RKO (cell line): ENCODE data around the gene EEIG2.
"Not testable (repeated sequence)": the region's sequence is repeated elsewhere in the genome, so short reads cannot be mapped to it uniquely, and the experiment has no call there.

Experiments used
- DNase-seq: peaks from one replicate; pipeline ENCODE4 v3.0.0-alpha.2; 2016; ENCODE audit warnings: low spot score

Gene EEIG2

DNA sequence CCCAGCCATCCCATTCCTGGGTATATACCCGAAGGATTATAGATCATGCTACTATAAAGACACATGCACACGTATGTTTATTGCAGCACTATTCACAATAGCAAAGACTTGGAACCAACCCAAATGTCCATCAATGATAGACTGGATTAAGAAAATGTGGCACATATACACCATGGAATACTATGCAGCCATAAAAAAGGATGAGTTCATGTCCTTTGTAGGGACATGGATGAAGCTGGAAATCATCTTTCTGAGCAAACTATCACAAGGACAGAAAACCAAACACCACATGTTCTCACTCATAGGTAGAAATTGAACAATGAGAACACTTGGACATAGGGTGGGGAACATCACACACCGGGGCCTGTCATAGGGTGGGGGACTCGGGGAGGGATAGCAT lies 12.4 kb upstream of the EEIG2 start:
- DNase-seq: not testable (repeated sequence)

- DNase-seq: no peak
Observed at GRCh38 chr1:108551137-108551862, 8.6 kb upstream of the EEIG2 start.

DNA sequence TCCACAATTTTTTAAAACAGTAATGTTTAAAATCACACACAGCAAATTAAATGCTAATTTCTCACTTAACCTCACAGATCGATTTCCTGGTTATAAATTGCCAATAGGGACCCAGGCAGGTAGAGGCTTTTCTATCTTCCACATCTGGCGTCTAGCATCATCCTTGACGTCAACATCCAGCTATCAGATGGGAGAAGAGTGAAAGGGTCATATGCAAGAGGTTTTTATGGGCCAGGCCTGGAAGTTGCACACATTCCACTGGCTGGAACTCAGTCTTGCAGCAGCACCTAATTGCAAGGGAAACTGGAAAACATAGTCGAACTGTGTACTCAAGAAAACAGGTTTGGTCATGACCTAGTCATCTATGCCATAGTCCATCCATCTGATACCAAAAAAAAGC lies 6.0 kb upstream of the EEIG2 start:
- no peak for DNase-seq

- no peak for DNase-seq
Observed at GRCh38 chr1:108554682-108555427, 5.0 kb upstream of the EEIG2 start.

DNA sequence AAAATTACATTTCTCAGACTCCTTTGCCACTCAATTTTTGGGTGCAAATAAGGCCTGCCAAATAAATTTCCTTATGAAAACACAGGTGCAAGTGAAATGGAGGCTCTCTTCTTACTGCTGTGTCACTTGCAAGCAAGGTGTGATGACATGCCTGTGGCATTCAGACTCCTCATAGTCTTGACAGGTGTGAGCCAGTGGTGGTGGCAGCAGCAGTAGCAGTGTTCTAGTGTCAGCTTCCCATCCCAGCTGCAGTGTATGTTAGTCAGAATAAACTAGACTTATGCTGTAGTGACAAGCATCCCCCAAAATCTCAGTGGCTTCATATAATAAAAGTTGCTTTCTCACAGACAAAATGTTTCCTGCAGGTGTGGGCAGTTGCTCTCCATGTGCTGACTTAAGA lies 3.8 kb upstream of the EEIG2 start:
- no peak for DNase-seq

GRCh38 chr1:108556499-108556898 lies 3.4 kb upstream of the EEIG2 start:
- no peak for DNase-seq

GRCh38 chr1:108557296-108557695 lies 2.6 kb upstream of the EEIG2 start:
- no peak for DNase-seq

- peak; percentile 45 for DNase-seq
Observed at GRCh38 chr1:108560189-108560873, 431 bp downstream of the EEIG2 start.

- DNase-seq: peak; percentile 91
Observed at GRCh38 chr1:108560874-108561459, 1.1 kb downstream of the EEIG2 start.

- peak; percentile 76 for DNase-seq
Observed at GRCh38 chr1:108561689-108562326, 1.9 kb downstream of the EEIG2 start.

- no peak for DNase-seq
Observed at GRCh38 chr1:108563808-108564207, 3.9 kb downstream of the EEIG2 start.

GRCh38 chr1:108565081-108565480 lies 5.2 kb downstream of the EEIG2 start:
- no peak for DNase-seq

GRCh38 chr1:108565512-108565911 lies 5.6 kb downstream of the EEIG2 start:
- no peak for DNase-seq

- no peak for DNase-seq
Observed at GRCh38 chr1:108568589-108568988, 8.7 kb downstream of the EEIG2 start.

DNA sequence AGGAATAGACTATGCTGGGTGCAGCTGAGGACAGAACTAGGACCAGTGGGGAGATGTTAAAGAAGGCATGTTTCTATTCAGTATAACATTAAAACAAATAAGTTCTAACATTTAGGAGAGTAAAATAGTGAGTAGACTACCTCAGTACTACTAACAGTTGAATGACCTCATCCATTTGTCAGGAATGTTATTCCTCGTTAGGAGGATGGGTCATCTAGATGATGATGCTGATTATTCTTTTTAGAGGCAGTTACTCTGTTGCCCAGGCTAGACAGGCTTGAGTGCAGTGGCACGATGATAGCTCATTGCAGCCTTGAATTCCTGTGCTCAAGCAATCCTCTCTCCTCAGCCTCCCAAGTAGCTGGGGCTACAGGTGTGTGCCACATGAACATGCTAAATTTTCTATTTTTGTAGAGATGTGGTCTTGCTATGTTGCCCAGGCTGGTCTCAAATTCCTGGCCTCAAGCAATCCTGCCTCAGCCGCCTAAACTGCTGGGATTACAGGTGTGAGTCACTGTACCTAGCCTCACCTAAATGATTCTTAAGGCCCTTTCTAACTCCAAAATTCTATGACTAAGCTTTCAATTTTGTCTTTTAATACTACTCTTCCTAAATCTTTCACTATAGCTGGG lies 9.3 kb downstream of the EEIG2 start:
- peak; percentile 40 for DNase-seq

DNA sequence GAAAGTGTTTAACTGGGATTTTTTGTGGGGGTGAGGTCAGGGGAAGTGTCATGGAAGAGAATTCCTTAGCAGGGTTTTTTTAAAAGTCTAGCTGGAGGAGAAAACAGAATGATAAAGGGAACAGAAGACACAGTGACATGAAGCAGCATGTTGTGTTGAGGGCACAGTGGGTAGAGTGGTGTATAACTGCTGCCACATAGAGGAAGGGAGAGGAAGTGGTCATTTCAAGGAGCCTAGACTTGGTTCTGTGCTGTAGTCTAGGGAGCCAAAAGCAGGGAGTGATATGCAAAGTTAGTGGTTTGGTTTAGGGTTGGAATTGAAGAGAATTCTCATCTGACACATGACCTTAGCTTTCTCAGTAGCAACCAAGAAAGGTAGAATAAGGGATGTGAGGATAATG lies 10.2 kb downstream of the EEIG2 start:
- DNase-seq: peak; percentile 56

- no peak for DNase-seq
Observed at GRCh38 chr1:108570998-108571401, 11.1 kb downstream of the EEIG2 start.

DNA sequence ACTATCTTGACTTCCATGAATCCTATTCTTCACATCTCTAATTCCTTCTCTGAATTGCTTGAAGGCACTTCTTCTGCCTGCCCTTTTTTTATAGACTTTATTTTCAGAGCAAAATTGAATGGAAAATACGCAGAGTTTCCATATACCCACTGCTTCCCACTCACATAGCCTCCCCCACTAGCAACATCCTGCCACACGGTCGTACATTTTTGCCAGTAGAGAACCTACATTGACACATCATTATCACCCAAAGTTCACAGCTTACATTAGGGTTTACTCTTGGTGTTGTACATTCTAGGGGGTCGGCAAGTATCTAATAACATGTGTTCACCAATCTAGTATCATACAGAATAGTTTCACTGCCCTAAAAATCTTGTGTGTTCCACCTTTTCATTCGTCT lies 12.3 kb downstream of the EEIG2 start:
- no peak for DNase-seq

DNA sequence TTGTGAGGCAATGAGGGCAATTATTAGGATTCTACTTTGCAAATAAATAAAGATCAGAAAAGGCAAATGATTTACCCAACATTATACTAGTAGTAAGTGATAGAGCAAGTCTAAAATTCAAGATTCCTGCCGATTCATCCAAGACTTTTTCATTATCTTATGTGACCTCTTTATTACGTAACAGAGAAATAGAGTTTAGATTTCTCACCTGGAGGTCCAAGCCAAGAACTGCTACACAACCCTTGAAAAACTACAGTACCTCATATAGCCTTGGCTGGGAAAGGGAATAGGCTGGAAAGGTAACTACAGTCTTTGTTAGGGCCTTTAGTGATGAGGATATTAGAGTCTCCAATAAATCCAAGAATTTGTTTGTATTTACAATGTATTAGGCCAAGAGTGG lies 13.3 kb downstream of the EEIG2 start:
- DNase-seq: no peak

GRCh38 chr1:108574008-108574407 lies 14.1 kb downstream of the EEIG2 start:
- DNase-seq: no peak

DNA sequence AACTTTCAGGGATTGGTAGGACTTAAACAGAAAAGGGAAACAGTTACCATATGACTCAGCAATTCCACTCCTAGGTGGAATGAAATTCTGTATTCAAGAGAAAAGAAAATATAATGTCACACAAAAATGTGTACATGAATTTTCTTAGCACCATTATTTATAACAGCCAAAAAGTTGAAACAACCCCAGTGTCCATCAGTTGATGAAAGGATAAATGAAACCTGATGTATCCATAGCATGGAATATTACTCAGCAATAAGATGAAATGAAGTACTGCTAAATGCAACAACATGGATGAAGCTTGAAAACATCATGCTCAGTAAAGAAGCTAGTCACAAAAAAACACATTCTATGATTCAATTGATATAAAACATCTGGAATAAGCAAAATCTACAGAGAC lies 15.5 kb downstream of the EEIG2 start:
- no peak for DNase-seq
